Activated CD4-positive, alpha-beta T cell treated with anti-CD3 and anti-CD28 coated beads, Interleukin-2, amount 50 U/mL, for 4 hours (primary cell): ENCODE data around the gene CAMKMT.

ENCODE experiments used
- DNase-seq, 2 experiments: peaks; one replicate each; pipeline ENCODE4 v3.0.0-alpha.2; 2020

CAMKMT gene

DNA sequence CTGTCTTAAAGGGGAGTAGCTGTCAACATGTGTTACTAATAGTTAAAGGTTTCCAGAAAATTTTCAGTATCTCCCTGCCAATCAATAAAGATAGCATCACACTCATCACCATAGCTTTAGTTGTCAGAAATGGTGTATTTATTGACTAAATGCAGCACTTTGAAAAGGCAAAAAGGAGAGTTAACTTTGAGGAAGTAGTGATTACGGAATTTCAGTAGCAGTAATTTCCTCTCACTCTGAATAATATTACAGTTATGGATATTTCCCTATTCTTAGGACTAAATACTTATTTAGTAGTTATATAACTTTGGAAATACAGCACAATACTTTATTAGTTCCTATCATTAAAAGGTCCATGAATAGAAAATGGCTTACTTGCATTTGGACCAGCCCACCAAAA, 250.5 kb downstream of the CAMKMT start:
- no peak for DNase-seq

- no peak for DNase-seq
Measured at GRCh38 chr2:44614940-44615339, 253.2 kb downstream of the CAMKMT start.

- no peak for DNase-seq
Measured at GRCh38 chr2:44615950-44616518, 254.3 kb downstream of the CAMKMT start.

DNA sequence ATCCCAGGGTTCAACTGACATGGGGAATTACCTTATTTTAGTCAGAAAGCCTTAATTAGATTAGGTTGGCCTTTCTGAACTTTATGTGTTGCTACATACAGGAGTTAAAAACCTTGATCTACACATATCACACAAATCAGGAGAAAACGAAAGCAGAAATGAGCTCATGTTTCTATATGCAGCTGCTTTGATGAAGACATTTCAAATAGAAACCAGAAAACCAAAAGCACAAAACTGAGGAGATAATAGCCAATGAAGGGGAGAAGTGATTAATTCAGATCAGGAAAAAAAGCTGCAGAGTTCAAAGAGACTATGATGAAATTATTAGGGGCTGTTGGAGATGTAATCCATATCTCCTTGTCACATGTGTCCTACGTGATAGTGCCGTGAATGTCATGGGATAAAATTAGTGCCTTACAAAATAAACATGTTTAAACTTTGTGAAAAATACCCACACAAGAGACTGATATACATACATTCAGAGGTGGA, 255.0 kb downstream of the CAMKMT start:
- no peak for DNase-seq

- DNase-seq = no peak
Measured at GRCh38 chr2:44618251-44619023, 256.7 kb downstream of the CAMKMT start.

DNA sequence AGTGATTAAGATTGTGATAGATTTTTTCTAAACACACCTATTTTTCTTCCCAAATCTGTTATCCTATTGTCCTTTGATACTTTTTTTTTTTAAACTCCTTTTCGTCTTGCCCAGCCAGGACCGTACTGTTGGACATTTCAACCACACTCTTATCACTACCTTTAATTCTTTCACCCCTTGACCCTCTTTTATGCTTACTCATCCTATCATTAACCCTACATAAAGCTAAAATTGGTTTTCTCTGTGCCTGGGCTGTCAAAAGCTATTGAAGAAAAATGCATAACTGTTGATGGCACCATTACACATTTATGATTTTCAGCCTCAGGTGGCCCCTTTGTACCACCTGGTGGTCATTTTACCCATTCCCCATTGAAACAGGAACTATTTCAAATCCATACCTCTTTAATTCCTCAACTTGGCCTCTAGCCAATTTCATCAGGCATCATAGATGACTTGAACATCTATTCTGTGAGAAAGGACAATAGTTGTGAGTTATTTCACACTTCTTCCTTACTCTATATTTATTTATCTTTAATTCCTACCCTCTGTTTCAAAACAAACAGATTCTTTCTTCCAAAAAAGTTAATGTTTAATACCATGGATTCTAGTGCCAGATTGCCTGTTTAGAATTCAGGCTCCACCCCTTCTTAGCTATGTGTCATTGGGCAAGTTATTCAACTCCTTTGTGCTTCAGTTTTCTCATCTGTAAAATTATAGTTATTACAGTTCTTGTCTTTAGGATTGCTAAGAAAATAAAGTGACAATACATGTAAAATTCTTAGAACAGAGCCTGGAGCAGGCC, 258.6 kb downstream of the CAMKMT start:
- DNase-seq = no peak

DNA sequence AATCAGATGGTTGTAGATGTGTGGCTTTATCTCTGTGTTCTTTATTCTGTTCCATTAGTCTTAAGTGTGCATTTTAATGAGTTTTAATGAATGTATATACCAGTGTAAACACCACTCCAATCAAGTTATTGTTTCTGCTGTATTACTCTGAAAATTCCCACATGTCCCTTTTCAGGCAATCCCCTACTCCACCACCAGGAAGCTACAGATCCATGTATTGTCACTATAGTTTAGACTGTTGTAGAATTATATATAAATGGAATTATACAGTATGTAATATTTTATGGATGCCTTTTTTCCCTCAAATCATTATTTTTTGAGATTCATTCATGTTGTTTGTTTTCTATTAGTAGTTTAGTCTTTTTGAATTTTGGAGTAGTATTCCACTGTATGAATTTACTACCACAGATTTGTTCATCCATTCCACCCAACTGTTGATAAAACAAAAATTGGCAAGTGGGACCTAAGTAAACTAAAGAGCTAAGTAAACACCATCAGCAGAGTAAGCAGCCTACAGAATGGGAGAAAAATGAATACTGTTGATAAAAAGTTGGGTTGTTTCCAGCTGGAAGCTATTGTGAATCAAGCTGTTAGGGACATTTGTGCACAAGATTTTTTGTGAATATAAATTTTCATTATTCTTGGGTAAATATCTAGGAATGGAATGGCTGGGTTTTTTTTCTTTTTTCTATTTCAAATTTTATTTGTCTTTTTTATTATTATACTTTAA, 262.0 kb downstream of the CAMKMT start:
- DNase-seq = no peak

DNA sequence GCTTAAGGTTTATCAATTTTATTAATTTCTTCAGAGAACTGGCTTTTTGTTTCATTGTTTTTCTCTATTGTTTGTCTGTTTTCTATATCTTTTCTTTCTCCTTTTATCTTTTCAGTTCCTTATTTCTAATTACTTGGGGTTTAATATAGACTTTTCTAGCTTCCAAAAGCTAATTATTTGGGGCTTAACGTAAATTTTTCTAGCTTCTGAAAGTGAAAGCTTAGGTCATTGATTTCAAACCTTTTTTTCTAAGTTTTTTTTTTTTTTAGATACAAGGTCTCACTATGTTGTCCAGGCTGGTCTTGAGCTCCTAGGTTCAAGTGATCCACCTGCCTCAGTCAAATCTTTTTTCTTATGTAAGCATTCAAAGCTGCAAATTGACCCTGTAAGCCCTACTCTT, 266.6 kb downstream of the CAMKMT start:
- DNase-seq = no peak

- no peak for DNase-seq
Measured at GRCh38 chr2:44632931-44633689, 271.4 kb downstream of the CAMKMT start.

- no peak for DNase-seq
Measured at GRCh38 chr2:44635725-44636124, 274.0 kb downstream of the CAMKMT start.

DNA sequence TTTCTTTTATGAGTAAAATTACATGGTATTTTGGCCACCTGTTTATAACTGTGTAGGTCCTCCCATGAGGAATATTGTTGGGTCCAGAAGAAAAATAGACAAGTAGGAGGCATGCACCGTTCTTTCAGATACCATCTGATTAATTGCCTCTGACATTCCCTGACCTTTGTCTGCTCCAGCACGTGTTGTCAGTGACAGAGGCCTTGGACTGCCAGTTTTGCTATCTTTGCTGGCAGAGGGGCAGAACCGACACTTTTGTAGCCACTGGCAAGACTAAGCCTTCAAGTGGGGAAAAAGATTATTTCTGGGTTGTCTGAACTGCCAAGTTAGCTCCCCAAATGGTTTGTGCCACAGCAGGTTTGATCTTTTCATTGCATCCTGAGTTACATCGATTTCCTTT, 276.9 kb downstream of the CAMKMT start:
- no peak for DNase-seq

DNA sequence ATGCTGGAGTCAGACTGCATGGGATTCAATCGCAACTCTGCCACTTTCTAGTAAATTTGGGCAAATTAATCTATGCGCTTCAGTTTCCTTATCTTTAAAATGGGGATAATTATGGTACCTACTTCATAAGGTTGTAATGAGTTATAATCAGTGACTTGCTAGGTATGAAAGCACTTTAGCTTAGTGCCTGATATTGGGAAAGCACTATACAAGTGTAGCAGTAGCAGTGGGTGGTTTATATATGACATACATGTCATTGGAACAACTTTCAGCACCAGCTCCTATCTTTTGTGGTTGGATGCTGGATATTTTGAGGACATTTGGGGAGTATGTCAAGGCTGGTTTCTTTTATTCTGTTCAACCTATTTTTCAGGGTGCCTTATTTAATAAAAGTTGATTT, 277.7 kb downstream of the CAMKMT start:
- DNase-seq = no peak

DNA sequence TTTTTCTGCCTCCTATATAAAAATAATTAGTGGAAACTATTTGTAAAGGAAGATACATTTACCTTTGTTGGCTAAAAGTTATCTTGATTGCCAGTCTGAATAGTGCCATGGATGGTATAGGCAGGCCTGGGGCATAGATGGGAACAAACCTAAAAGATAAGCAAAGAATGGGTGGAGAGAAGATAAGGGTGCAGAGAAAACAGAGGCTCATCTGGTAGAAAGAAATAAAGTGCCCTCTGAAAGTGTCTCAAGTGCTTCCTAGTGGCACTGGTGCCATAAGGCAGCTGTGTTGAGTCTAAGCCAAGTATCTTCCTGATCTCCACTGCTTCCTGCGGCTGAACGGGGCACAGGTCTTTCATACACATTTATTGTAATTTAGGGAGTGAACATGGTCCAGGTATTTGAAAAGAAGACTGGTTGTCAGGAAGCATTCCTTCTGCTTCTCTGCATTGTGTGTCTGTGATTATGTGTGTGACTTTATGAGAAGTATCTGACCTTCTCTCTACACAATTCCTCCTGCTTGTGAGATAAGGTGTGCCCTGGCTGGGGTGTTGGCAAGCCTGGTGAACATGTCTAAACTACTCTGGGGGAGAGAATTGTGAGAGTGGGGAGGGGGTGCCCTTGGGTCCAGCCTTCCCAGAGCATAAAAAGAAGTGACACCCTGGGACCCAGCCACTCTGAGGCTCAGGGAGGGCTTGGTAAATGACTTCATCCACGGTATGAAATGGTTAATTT, 280.5 kb downstream of the CAMKMT start:
- DNase-seq = no peak

DNA sequence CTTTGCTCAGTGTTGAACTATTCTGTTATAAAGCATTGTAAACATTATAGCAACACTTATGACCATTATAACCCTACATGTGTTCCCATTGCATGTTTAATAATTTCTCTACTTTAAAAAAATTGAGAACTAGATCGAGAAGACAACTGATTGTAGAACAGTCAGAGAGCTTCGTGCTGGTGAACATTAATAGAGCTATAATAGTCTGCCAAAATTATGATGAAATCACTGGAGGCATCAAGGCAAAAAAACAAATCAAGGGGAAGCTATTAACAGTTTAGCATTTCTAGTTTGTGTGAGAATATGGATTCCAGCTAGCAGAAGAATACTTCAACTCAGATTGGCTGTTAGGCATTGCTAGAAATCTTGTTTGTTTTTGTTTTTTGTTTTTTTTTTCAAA, 284.2 kb downstream of the CAMKMT start:
- no peak for DNase-seq

DNA sequence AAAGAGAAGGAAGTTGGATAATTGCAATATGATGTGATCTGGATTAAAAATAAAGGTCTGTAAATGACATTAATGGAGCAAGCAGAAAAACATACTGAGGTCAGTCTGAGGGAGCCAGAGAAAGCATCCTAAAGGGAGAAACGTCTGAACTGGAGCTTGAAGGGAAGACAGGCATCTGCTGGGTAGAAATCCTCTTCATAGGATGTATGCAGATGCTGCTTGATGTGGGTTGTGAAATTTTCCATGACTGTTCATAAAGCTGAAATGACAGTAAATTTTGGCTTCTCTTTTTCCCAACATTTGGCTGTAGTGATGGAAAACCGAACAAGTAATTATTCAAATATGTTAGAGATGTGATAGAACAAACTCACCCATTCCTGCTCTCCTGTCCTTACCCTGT, 287.6 kb downstream of the CAMKMT start:
- no peak for DNase-seq

GRCh38 chr2:44650796-44651195, 289.0 kb downstream of the CAMKMT start:
- DNase-seq = no peak

DNA sequence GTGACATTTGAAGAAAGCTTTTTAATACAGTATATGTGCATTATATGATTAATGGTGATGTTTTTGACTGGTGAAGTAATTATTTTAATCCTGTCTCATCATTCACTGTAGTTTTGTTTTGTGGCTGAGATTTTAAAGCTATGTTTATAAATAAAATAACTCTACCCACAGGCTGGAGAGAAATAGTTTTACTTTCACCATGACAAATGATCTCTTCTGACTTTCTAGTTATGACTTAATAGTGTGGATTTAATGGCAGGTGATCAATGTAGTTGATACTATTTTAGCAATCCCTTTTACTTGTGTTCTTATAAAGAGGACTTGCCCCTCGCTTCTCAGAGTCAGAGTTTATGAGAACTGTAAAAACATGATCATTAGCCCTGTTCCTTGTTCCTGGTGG, 290.2 kb downstream of the CAMKMT start:
- no peak for DNase-seq

- no peak for DNase-seq
Measured at GRCh38 chr2:44652701-44653100, 291.0 kb downstream of the CAMKMT start.

- no peak for DNase-seq
Measured at GRCh38 chr2:44655401-44655864, 293.7 kb downstream of the CAMKMT start.

GRCh38 chr2:44656460-44656859, 294.7 kb downstream of the CAMKMT start:
- no peak for DNase-seq

DNA sequence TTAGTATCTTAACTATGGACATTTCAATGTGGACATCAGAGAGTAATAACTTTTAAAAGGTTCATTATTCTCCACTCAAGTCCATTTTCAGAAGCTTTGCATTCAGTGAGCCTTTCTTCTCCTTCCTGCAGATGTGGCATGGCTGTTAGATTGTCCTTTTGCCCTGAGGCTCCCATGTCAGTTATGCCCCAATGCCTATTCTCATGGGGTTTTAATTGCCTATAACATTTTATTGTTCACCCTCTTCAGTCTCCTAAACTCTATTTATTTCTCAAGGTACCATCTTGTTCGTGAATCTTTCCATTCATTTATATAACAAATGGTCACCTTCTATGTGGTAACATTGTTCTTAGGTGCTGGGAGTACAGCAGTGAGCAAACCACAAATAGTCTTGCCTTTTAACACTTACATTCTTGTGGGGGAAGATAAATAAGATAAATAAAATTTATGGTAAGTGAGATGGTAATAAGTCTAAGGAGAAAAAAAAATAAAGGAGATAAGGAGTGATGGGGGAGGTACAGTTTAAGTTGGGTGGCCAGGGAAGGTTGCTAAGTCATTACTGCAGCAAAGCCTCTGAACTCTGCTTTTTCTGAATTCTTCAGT, 301.8 kb downstream of the CAMKMT start:
- DNase-seq = no peak
